Activated T-helper 1 cell treated with anti-CD3 and anti-CD28 coated beads, Interleukin-2, amount 50 U/mL, for 16 hours (primary cell): ENCODE measurements around the gene ITM2C.

Source experiments
- DNase-seq, 2 donors: peaks; one replicate each; pipeline ENCODE4 v3.0.0-alpha.2; 2020; ENCODE audit warnings: low read depth in 1 of 2, low spot score in 1 of 2

ITM2C gene

GRCh38 chr2:230864605-230865306 lies at the start of gene ITM2C:
TSS of gene ITM2C (plus strand) at chr2:230864942. CDS start at chr2:230865026, 84 bp downstream.
- peak; percentile 42 to 67 for DNase-seq

GRCh38 chr2:230815088-230815487 lies 49.7 kb upstream of the ITM2C start:
- no peak for DNase-seq

GRCh38 chr2:230816735-230817134 lies 48.0 kb upstream of the ITM2C start:
- no peak for DNase-seq

- DNase-seq = no peak
These were observed 45.3 kb upstream of the ITM2C start for GRCh38 chr2:230819433-230819832.

GRCh38 chr2:230821261-230821990 lies 43.3 kb upstream of the ITM2C start:
- DNase-seq = no peak

GRCh38 chr2:230821991-230822520 lies 42.7 kb upstream of the ITM2C start:
- no peak for DNase-seq

GRCh38 chr2:230823264-230823964 lies 41.3 kb upstream of the ITM2C start:
- no peak for DNase-seq

GRCh38 chr2:230824406-230824978 lies 40.2 kb upstream of the ITM2C start:
- DNase-seq = peak in 1 of 2 donors; percentile 23

GRCh38 chr2:230825354-230825753 lies 39.4 kb upstream of the ITM2C start:
- no peak for DNase-seq

- no peak for DNase-seq
These were observed 36.9 kb upstream of the ITM2C start for GRCh38 chr2:230827774-230828271.

GRCh38 chr2:230828272-230828961 lies 36.3 kb upstream of the ITM2C start:
- no peak for DNase-seq

- no peak for DNase-seq
These were observed 35.4 kb upstream of the ITM2C start for GRCh38 chr2:230829293-230829692.

- DNase-seq = no peak
These were observed 34.8 kb upstream of the ITM2C start for GRCh38 chr2:230829959-230830358.

GRCh38 chr2:230830428-230830827 lies 34.3 kb upstream of the ITM2C start:
- DNase-seq = no peak

GRCh38 chr2:230840301-230840700 lies 24.4 kb upstream of the ITM2C start:
- no peak for DNase-seq

GRCh38 chr2:230842473-230842872 lies 22.3 kb upstream of the ITM2C start:
- no peak for DNase-seq

GRCh38 chr2:230843132-230843531 lies 21.6 kb upstream of the ITM2C start:
- no peak for DNase-seq

- no peak for DNase-seq
These were observed 18.4 kb upstream of the ITM2C start for GRCh38 chr2:230846360-230846759.

- peak; percentile 78 to 85 for DNase-seq
These were observed 16.8 kb upstream of the ITM2C start for GRCh38 chr2:230847883-230848388.

- DNase-seq = peak; percentile 63 to 64
These were observed 14.9 kb upstream of the ITM2C start for GRCh38 chr2:230849633-230850357.
